GM13976 (cell line): Measurements from ENCODE around the gene ARHGEF37.

Experiments used
- DNase-seq: peaks from one replicate; pipeline ENCODE4 v3.0.0; 2012; ENCODE audit warnings: low spot score
- CTCF ChIP-seq: IDR thresholded peaks from 2 replicates; pipeline ENCODE4 v1.5.1; 2012; ENCODE audit warnings: borderline replicate concordance, mild to moderate bottlenecking; ENCODE audit not compliant: insufficient read depth; ENCODE audit errors: extremely low read depth, missing control alignments, control extremely low read depth
- in situ Hi-C: fragments of 300-500 bp; cut with MboI; formaldehyde crosslinking; loops from one replicate; pipeline ENCODE4 v1.12.0; 2022; ENCODE audit warnings: low sequenced_read_pairs, mixed read lengths, inconsistent platforms; ENCODE audit not compliant: unreplicated experiment

The ARHGEF37 gene

GRCh38 chr5:149656576-149657182 is 75.4 kb downstream of the ARHGEF37 start:
- peak; percentile 55 for DNase-seq
- in situ Hi-C loops: no loop called here

GRCh38 chr5:149657324-149657723 is 76.0 kb downstream of the ARHGEF37 start:
- DNase-seq: no peak
- in situ Hi-C loops: no loop called here
- TF ChIP-seq CTCF: no peak

More at GRCh38 chr5:149656576-149657182, 75.4 kb downstream of the ARHGEF37 start:
- TF ChIP-seq CTCF: peak; percentile 73

DNA sequence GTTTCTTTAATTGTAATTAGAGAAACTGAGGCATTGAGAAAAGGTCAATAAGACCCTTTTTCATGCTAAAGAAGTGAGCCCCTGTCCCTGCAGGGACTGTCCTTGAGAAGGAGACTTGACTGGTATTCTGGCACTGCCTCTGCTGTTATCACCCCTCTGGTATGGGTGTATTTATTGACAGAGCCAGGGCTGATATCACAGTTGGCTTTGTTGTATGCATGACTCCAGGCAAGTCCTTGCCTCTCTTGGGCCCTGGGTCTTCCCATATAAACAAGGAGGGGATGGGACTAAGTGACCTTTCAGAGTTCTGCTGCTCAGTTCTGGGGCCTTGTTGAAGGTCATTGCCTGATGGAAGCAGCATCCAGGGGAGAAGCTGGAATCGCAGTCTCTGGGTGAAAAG is 77.0 kb downstream of the ARHGEF37 start:
- TF ChIP-seq CTCF: no peak
- DNase-seq: no peak
- in situ Hi-C loops: no loop called here

DNA sequence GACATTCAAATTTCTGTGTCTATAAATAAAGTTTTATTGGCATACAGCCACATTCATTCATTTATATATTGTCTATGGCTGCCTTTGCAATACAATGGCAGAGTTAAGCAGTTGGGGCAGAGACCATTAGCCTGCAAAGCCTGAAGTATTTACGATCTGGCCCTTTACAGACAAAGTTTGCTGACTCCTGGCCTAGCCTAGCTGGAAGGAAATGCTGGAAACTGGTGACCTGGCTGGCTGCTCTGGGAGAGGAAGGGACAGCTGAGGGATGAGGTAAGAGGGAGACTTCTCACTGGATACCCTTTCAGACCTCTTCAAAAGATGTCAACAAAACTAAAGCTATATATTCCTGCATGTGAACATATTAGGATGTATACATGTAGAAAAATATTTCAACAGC is 82.8 kb downstream of the ARHGEF37 start:
- in situ Hi-C loops: loop anchor here (10.0 kb wide), 1 partner anchor 161 kb away; no protein-coding TSS in a partner anchor
- no peak for TF ChIP-seq CTCF
- DNase-seq: no peak

DNA sequence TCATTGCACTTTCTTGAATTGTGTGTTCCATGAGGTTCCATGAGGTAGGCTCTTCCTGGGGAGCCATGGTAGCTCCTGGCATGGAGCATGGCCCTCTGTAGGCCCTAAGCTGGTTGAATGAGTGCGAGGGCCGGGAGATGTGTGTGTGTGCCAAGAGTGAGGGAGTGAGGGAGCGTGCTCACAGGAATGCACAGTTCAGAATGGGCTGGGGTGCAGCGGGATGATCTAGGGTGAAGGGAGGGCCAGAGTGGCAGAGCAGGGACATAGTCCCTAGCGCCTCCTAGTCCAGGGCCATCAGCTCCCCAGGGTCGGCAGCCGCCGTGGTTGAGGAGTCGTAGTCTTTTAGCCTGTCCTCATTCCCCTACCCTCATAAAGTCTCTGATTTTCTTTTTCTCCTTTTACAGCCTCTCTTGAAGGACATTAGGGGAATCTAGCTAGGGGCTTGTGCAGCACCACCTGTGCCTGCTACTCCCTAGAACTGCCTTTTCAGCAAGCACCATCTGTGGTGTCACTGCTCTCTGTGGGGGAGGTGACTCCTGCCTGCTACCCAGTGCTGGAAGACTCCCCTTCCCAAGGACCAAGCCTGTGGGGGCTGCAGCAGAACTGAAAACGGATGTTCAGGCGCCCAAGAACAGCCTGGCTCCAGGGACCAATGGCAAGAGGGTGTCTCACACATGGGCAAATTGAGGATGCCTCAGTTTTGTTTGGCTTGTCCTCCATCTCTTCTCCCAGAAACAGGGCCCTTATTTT is 83.5 kb downstream of the ARHGEF37 start:
- no peak for TF ChIP-seq CTCF
- in situ Hi-C loops: loop anchor here (10.0 kb wide), 1 partner anchor 160 kb away; no protein-coding TSS in a partner anchor
- DNase-seq: no peak

GRCh38 chr5:149665416-149666175 is 84.3 kb downstream of the ARHGEF37 start:
- no peak for TF ChIP-seq CTCF
- DNase-seq: no peak
- in situ Hi-C loops: loop anchor here (10.0 kb wide), 1 partner anchor 159 kb away; no protein-coding TSS in a partner anchor
